ENCODE measurements around the gene PJVK.
"Not testable (repeated sequence)": the region's sequence is repeated elsewhere in the genome, so short reads cannot be mapped to it uniquely, and the experiment has no call there.

The PJVK gene

DNA sequence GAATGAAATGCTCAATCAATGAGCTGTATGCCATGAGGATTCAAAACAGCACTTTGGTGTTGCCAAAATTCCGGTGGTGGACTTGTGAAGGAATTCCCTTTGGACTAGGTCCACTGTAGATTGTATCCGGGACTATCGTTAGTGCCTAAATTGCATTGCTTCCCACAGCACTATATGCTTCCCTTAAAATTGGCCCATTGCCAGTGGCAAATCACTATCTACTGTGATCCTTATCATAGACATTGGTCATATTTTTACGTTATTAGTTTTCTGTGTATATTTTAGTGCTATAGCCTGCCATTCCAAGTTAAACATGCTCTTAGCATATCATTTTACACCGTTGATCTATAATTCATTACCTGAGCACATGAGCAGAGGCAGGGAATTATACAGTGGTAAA, 1.7 kb downstream of the PJVK start:
- H3K27me3 ChIP-seq = no peaks in the 10 kb centered on the region
- H3K36me3 ChIP-seq = peaks cover 13% of the 10 kb centered on the region
- H3K9me3 ChIP-seq = no peaks in the 10 kb centered on the region
- no peak for TF ChIP-seq Cebpa-rat (IDR thresholded peaks at IDR 0.05)
- no peak overlapping the region for H3K27ac ChIP-seq
- H3K4me1 ChIP-seq = peaks cover 27% of the 10 kb centered on the region
- peaks cover 28% of the 10 kb centered on the region for H4K20me1 ChIP-seq
- no peak overlapping the region for H3K4me3 ChIP-seq
- H3K9ac ChIP-seq = no peak overlapping the region
- no peak overlapping the region for H3K4me2 ChIP-seq

DNA sequence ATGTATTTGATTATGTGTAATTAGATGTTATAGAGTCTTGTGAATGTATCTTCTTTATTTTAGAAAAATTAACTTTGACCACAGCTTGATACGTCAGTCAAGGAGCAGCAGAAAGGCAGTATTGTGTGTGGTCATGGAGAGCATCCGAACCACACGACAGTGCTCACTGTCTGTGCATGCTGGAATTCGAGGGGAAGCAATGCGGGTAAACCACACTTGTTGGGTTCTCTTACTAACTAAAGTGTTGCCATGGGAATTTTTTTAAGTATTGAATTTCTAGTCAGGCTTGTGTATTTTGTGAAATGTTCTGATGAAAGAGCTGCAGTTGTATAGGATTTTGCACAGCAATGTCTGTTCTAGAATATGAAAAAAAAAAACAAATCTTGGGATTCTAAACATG, 4.8 kb downstream of the PJVK start:
- Histone ChIP-seq H3K4me3 (no peak overlapping the region), H3K9me3 (no peaks in the 10 kb centered on the region), H3K36me3 (no peaks in the 10 kb centered on the region), H3K4me2 (no peak overlapping the region), H3K27ac (no peak overlapping the region), H3K9ac (no peak overlapping the region), H3K27me3 (no peaks in the 10 kb centered on the region), H3K4me1 (0 out of 2 replicates have a peak, but pooled peaks cover 5% of the 10 kb centered on the region), H4K20me1 (no peaks in the 10 kb centered on the region)
- no peak for TF ChIP-seq Cebpa-rat (IDR thresholded peaks at IDR 0.05)

DNA sequence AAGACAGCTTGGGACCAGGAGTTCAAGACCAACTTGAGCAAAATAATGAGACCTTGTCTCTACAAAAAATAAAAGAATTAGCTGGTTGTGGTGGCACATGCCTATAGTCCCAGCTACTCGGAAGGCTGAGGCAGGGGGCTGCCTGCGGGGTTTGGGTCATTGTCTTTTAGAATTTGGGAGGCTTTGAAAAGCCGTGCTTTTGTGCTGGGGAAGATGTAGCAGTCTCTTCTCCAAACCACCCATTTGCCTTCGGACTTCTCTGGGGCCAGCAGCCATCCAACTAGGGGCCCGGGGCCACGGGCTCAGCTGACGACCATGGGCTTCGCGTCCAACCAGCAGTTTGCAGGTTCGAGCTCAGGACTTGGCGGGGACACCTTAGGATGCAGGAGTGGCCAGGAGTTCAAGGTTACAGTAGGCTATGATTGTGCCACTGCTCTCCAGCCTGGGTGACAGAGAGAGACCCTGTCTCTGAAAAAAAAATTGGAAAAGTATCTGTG, 6.3 kb downstream of the PJVK start:
- Histone ChIP-seq H3K27ac (no peak overlapping the region), H3K4me1 (no peaks in the 10 kb centered on the region), H3K27me3 (no peaks in the 10 kb centered on the region), H3K36me3 (0 out of 2 replicates have a peak, but pooled peaks cover under 1% of the 10 kb centered on the region), H3K9me3 (no peaks in the 10 kb centered on the region), H4K20me1 (no peaks in the 10 kb centered on the region), H3K9ac (no peak overlapping the region), H3K4me3 (no peak overlapping the region), H3K4me2 (no peak overlapping the region)
- TF ChIP-seq Cebpa-rat (IDR thresholded peaks at IDR 0.05) = no peak

DNA sequence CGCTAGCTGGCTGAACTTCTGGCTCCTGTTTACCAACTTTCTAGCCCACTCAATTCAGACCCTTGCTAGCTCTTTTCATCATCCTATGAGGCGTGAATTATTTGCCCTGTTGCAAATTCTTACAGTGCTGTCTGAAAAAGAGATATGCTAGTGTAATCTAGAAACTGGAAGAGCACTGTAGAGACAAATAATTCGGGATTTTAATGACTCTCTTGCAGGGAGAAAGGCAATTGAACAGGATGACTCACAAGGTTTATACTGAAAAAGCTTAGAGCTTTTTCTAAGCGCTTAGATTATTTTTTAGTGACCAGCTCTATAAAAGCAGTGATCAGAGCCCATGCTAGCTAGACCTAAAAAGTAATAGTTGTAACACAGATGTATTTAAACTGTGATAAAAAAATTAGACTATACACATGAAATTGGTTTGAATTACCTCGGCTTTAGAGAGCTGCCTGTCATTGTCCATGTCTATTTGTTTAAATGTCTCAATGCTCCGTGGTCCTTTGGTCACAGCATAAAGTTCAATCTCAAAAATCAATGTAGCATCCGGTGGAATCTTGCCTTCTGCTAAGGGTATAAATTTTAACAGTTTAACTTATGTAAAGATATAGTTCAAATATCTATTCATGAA, 18.2 kb downstream of the PJVK start:
- TF ChIP-seq Cebpa-rat (IDR thresholded peaks at IDR 0.05) = no peak

DNA sequence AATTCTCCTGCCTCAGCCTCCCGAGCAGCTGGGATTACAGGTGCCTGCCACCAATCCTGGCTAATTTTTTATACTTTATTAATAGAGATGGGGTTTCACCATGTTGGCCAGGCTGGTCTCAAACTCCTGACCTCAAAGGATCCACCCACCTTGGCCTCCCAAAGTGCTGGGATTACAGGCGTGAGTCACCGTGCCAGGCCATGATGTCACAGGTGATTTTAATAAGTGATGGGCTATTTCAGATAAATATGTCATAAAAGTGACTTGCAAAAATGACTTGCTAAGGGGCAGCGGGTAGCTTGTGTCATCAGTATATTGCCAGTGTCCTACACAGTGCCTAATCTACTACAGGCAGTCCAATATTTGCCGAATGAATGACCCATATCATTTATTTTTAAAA, 20.1 kb downstream of the PJVK start:
- H3K27ac ChIP-seq = not testable (repeated sequence)
- peaks cover 11% of the 10 kb centered on the region for H3K4me1 ChIP-seq

More for the DNA sequence above, 18.2 kb downstream of the PJVK start:
- Histone ChIP-seq H4K20me1 (0 out of 2 replicates have a peak, but pooled peaks cover 6% of the 10 kb centered on the region), H3K4me1 (no peaks in the 10 kb centered on the region), H3K4me3 (no peak overlapping the region), H3K27ac (no peak overlapping the region), H3K9ac (no peak overlapping the region), H3K4me2 (no peak overlapping the region), H3K36me3 (peaks cover 64% of the 10 kb centered on the region), H3K9me3 (no peaks in the 10 kb centered on the region), H3K27me3 (no peaks in the 10 kb centered on the region)

DNA sequence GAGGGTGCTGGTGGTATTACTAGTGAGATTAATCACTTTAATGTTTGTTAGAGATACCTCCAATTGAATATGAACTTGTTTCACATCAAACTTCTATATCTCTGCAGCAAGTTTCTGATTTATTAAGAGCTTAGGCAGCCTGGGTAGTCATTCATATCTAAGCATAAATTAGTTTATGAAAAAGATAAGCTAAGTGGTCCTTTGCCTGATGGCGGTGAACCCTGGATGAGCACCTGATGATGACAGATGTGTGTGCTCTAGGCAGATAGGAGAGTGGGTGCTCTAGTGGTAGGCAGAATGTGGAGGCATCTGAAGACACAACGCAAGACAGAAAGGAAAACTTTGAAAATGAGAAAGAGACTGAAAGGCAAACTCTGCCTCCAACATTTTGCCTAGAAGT, 22.2 kb downstream of the PJVK start:
- TF ChIP-seq Cebpa-rat (IDR thresholded peaks at IDR 0.05) = no peak
- Histone ChIP-seq H3K27me3 (no peaks in the 10 kb centered on the region), H3K4me1 (peaks cover 25% of the 10 kb centered on the region), H3K9ac (no peak overlapping the region), H3K27ac (no peak overlapping the region), H3K36me3 (peaks cover 34% of the 10 kb centered on the region), H4K20me1 (0 out of 2 replicates have a peak, but pooled peaks cover 6% of the 10 kb centered on the region), H3K4me3 (no peak overlapping the region), H3K9me3 (no peaks in the 10 kb centered on the region), H3K4me2 (no peak overlapping the region)

More for the DNA sequence above, 20.1 kb downstream of the PJVK start:
- H3K4me2 ChIP-seq, H3K4me3 ChIP-seq, H3K9ac ChIP-seq, H3K27me3 ChIP-seq, H3K9me3 ChIP-seq, H4K20me1 ChIP-seq: not testable (repeated sequence)
- H3K36me3 ChIP-seq = peaks cover 50% of the 10 kb centered on the region

DNA sequence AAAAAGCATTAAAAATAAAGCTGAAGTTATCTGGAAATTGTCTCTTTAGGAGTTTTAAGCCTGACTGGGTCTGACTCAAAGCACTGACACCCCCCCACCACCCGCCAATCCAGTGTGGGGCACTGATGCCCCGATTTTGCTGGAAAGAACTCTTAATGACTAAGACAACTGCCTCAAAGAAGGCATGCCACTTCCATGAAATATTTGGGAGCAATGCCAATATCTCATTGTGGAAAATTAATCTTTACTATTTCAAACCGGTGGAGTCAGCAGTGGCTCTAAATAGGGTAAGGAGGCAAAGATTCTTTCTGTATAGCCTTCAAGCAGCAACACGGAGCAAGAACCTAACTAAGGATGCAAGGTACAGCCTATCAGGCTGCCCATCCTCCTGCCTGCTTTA, 22.8 kb downstream of the PJVK start:
- H3K9me3 ChIP-seq = no peaks in the 10 kb centered on the region
- no peak overlapping the region for H3K9ac ChIP-seq
- peaks cover 25% of the 10 kb centered on the region for H3K4me1 ChIP-seq
- no peak overlapping the region for H3K4me3 ChIP-seq
- H3K36me3 ChIP-seq = peaks cover 28% of the 10 kb centered on the region
- no peaks in the 10 kb centered on the region for H3K27me3 ChIP-seq
- no peak for TF ChIP-seq Cebpa-rat (IDR thresholded peaks at IDR 0.05)
- H3K4me2 ChIP-seq = no peak overlapping the region
- H4K20me1 ChIP-seq = 0 out of 2 replicates have a peak, but pooled peaks cover 6% of the 10 kb centered on the region
- no peak overlapping the region for H3K27ac ChIP-seq

DNA sequence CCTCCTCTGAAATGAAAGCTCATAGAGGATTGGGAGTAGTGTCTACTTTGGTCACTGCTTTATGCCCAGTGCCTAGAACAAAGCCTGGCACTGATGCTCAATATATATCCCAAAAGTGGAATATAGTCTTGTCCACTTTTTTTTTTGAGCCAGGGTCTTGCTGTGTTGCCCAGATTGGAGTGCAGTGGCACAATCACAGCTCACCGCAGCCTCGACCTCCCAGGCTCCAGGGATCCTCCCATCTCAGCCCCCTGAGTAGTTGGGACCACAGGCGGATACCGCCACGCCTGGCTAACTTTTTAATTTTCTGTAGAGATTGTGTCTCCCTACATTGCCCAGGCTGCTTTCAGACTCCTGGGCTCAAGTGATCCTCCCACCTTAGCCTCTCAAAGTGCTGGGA, 23.4 kb downstream of the PJVK start:
- Histone ChIP-seq H3K4me1 (peaks cover 30% of the 10 kb centered on the region), H3K9ac (no peak overlapping the region), H3K27ac (no peak overlapping the region), H3K36me3 (peaks cover 22% of the 10 kb centered on the region), H3K9me3 (no peaks in the 10 kb centered on the region), H3K4me2 (no peak overlapping the region), H3K4me3 (no peak overlapping the region), H3K27me3 (no peaks in the 10 kb centered on the region), H4K20me1 (0 out of 2 replicates have a peak, but pooled peaks cover 6% of the 10 kb centered on the region)
- TF ChIP-seq Cebpa-rat (IDR thresholded peaks at IDR 0.05) = no peak

DNA sequence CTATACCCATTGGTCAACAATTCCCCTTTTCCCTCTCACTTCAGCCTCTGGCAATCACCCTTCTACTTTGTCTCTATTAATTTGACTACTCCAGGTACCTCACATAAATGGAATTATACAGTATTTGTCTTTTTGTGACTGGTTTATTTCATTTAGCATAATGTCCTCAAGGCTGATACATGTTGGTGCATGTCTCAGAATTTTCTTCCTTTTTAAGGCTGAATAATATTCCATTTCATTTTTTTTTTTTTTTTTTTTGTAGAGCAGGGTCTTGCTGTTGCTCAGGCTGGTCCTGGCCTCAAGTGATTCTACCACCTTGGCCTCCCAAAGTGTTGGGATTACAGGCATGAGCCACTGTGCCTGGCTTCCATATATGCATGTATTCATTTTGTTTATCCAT, 25.3 kb downstream of the PJVK start:
- H3K36me3 ChIP-seq = peaks cover 12% of the 10 kb centered on the region; the same call in 1 of the 2 replicates
- TF ChIP-seq Cebpa-rat (IDR thresholded peaks at IDR 0.05) = no peak
- peak overlapping the region; percentile 91 for H3K4me2 ChIP-seq
- no peak overlapping the region for H3K9ac ChIP-seq
- H3K27me3 ChIP-seq = no peaks in the 10 kb centered on the region
- no peak overlapping the region for H3K27ac ChIP-seq
- H3K4me1 ChIP-seq = peaks cover 40% of the 10 kb centered on the region
- no peaks in the 10 kb centered on the region for H3K9me3 ChIP-seq
- no peak overlapping the region; the same call in 1 of the 2 replicates for H3K4me3 ChIP-seq
- H4K20me1 ChIP-seq = peaks cover 10% of the 10 kb centered on the region

DNA sequence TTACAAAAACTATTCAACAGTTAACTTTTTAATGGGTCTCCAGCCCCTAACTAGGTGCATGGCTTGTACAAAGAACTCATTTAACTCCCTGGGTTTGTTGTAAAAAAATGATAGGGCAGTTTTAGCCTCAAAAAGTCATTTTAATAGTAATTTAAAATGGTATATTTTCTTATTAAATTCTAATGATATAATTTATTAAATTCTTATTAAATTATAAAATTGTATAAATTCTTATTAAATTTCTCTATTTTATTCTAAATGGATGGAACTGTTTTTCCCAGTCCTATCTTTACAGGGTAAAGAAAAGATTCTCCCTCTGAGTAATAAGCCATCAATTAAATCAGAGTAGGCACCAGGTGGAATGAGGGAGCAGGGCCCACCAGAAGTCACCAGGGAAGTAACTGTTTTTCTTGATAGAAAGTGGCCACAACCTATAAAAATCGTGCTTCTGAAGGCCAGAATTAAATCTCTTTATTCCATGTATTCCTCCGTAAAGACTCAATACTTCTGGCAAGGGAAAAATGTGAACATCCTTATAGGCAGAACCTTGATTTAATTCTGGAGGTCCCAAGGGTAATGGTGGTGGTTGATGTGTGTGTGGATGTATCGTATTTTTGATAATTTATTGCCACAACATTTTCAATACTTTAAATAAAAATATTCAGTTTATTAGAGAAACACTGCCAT, 26.4 kb downstream of the PJVK start:
- Histone ChIP-seq H4K20me1 (peaks cover 21% of the 10 kb centered on the region), H3K27me3 (no peaks in the 10 kb centered on the region), H3K27ac (peak overlapping the region; percentile 91), H3K9ac (peak overlapping the region; percentile 85), H3K4me1 (peaks cover 51% of the 10 kb centered on the region), H3K9me3 (no peaks in the 10 kb centered on the region), H3K36me3 (0 out of 2 replicates have a peak, but pooled peaks cover 4% of the 10 kb centered on the region), H3K4me3 (peak overlapping the region; percentile 73), H3K4me2 (peak overlapping the region; percentile 91)
- no peak for TF ChIP-seq Cebpa-rat (IDR thresholded peaks at IDR 0.05)
